Large intestine (tissue), 3 donors: ENCODE results near the gene ADGRV1. TPM values are rescaled to one million over a fixed set of nuclear protein-coding genes. Genes with fewer than 3 reads are reported as not detected.

Experiments used
- DNase-seq, 2 donors: peaks; one replicate each; pipeline versions ENCODE4 v3.0.0 to v3.0.0-alpha.2; 2013
- H3K27ac ChIP-seq: one replicate; pipeline ENCODE4 v1.5.1; 2013; ENCODE audit warnings: low read length
- H3K27me3 ChIP-seq: 2 replicates; pipeline ENCODE4 v1.6.1; 2013; ENCODE audit warnings: low read length; ENCODE audit not compliant: control insufficient read depth, insufficient read depth
- H3K36me3 ChIP-seq: 2 replicates; pipeline ENCODE4 v1.6.1; 2013; ENCODE audit warnings: low read length; ENCODE audit not compliant: control insufficient read depth, insufficient read depth
- H3K4me1 ChIP-seq: one replicate; pipeline ENCODE4 v1.6.1; 2013; ENCODE audit warnings: low read length; ENCODE audit not compliant: control insufficient read depth, insufficient read depth
- H3K4me3 ChIP-seq: one replicate; pipeline ENCODE4 v1.5.1; 2013; ENCODE audit warnings: low read length
- H3K9me3 ChIP-seq: one replicate; pipeline ENCODE4 v1.6.1; 2013; ENCODE audit warnings: mild to moderate bottlenecking, low read depth, low read length, moderate library complexity; ENCODE audit not compliant: control insufficient read depth
- WGBS: methylation state at CpG from one replicate; pipeline ENCODE4 v1.1.5; 2013; ENCODE audit warnings: low lambda C conversion rate; ENCODE audit not compliant: insufficient coverage; 5-methylcytosine and 5-hydroxymethylcytosine counted together
- polyA plus RNA-seq: library from polyadenylated mRNA; unstranded; fragments of 120-200 nt; gene quantifications from one replicate; pipeline ENCODE4 v1.2.1, GENCODE V29; 2013

ADGRV1 gene
- polyA plus RNA-seq, 1 donor = 3.0 TPM

- Histone ChIP-seq H3K4me1 (peaks cover 10% of the 10 kb centered on the region), H3K27ac (no peak overlapping the region), H3K4me3 (no peak overlapping the region), H3K27me3 (no peaks in the 10 kb centered on the region), H3K36me3 (no peaks in the 10 kb centered on the region), H3K9me3 (no peaks in the 10 kb centered on the region)
- no peak for DNase-seq
- WGBS = 80% methylated on average over 3 of the region's 9 CpGs
These were observed 27.7 kb upstream of the ADGRV1 start for GRCh38 chr5:90530736-90531487.

DNA sequence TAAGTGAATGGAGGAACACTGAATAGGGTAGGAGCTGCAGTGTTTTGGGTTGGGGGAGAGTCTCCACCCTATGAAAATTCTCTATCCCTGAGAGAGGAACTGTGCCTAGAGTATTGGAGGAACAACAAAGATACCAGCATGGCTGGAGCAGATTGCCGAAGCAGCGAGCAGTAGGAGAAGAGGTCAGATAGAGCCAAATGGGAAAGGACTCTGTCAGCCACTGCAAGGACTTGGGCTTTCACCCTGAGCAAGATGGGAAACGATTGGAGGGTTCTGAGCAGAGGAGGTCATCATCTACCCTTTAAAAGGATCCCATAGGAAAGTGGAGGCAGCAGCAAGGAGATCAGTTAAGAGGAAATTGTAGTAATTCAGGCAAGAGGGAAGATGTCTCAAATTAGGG, 24.8 kb upstream of the ADGRV1 start:
- Histone ChIP-seq H3K4me3 (no peak overlapping the region), H3K9me3 (no peaks in the 10 kb centered on the region), H3K4me1 (peaks cover 4% of the 10 kb centered on the region), H3K27ac (no peak overlapping the region), H3K27me3 (no peaks in the 10 kb centered on the region), H3K36me3 (no peaks in the 10 kb centered on the region)
- no peak for DNase-seq
- no CpG with 5 or more reads among the region's 3 CpGs for WGBS

- no peaks in the 10 kb centered on the region for H3K36me3 ChIP-seq
- H3K27ac ChIP-seq = no peak overlapping the region
- no peaks in the 10 kb centered on the region for H3K9me3 ChIP-seq
- WGBS = 65% methylated on average over 3 of the region's 3 CpGs
- H3K27me3 ChIP-seq = no peaks in the 10 kb centered on the region
- H3K4me3 ChIP-seq = no peak overlapping the region
- H3K4me1 ChIP-seq = peaks cover 4% of the 10 kb centered on the region
- DNase-seq = no peak
These were observed 23.7 kb upstream of the ADGRV1 start for GRCh38 chr5:90534922-90535321.

- 80% methylated on average over 1 of the region's 4 CpGs for WGBS
- Histone ChIP-seq H3K4me3 (no peak overlapping the region), H3K27ac (no peak overlapping the region), H3K27me3 (no peaks in the 10 kb centered on the region), H3K36me3 (no peaks in the 10 kb centered on the region), H3K4me1 (peaks cover 2% of the 10 kb centered on the region), H3K9me3 (no peaks in the 10 kb centered on the region)
- no peak for DNase-seq
These were observed 15.6 kb upstream of the ADGRV1 start for GRCh38 chr5:90542827-90543519.

DNA sequence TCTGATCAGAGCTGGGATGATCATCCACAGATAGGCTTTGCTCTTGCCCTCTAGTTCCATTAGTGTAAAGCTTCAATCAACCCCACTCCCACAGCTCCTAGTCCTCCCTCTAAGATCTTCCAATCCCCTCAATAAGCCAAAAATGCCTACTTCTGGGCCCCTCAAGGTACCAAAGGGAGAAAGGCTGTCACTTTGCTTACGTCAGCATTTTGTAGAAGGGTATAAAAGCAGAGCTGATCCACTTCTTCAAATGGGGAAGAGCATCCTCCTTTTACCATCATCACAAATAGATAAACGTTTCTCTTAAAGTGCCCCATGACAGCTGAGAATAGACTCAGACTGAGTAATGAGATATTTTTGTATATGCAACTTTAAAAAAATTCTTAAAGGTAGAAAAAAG, 13.1 kb upstream of the ADGRV1 start:
- Histone ChIP-seq H3K9me3 (no peaks in the 10 kb centered on the region), H3K4me3 (no peak overlapping the region), H3K4me1 (peaks cover 6% of the 10 kb centered on the region), H3K27ac (no peak overlapping the region), H3K36me3 (no peaks in the 10 kb centered on the region), H3K27me3 (no peaks in the 10 kb centered on the region)
- WGBS = no CpG with 5 or more reads among the region's 2 CpGs
- DNase-seq = no peak

DNA sequence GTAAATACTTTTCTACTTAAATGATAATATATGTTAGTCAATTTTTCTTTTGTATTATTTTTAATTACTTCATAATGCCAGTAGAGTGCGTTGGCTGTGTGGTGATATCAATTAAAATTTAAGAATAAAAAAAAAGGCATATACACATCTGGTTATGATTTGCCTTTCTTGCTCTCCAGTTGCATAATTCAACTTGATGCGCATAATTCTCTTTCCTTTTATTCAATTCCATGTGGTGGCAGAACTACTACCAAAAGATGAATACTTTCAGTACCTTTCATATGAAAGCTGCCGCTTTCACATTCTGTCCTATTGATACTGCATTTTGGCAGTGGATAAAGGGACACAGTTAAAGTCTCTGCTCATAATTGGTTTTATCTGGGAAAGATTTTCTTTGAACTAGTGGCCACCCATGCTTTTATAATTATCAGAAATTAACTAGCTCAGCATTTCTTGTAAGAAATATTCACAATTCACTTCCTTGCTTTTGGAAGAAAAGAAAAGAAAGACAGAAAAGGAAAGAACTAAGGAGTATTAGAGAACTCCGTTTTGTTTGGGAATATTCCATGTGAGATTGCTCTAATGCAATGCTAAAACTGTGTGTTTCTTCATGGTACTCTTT, 12.3 kb upstream of the ADGRV1 start:
- no peak for DNase-seq
- peaks cover 6% of the 10 kb centered on the region for H3K4me1 ChIP-seq
- no peak overlapping the region for H3K4me3 ChIP-seq
- WGBS = 93% methylated on average over 4 of the region's 4 CpGs
- no peaks in the 10 kb centered on the region for H3K9me3 ChIP-seq
- no peaks in the 10 kb centered on the region for H3K36me3 ChIP-seq
- no peak overlapping the region for H3K27ac ChIP-seq
- H3K27me3 ChIP-seq = no peaks in the 10 kb centered on the region

GRCh38 chr5:90547072-90547536, 11.5 kb upstream of the ADGRV1 start:
- Histone ChIP-seq H3K27ac (no peak overlapping the region), H3K36me3 (no peaks in the 10 kb centered on the region), H3K9me3 (no peaks in the 10 kb centered on the region), H3K27me3 (no peaks in the 10 kb centered on the region), H3K4me1 (peaks cover 6% of the 10 kb centered on the region), H3K4me3 (no peak overlapping the region)
- DNase-seq = no peak
- no CpG with 5 or more reads among the region's 1 CpG for WGBS

DNA sequence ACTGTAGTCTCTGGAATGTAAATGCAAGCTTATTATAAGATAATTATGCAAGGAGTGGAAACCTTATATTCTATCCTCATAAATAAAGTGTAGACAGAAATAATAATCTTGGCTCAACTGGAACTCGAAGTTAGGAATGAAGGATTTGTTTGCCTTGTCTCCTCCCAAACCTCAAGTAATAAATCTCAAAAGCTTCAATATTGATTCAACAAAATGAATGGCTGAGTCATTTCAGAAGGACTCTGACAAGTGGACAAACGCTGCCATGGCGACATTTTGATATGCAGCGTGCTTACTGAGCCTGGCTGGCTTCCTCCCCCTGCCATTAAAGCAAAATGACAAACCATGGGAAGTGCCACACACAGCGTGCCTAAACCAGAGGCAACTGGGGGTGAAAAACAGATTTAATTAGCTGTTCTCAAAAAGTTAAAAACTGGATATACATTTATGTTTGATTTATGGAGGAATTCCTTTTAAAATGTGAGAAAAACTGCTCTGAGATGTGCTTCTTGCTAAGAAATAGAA, 10.5 kb upstream of the ADGRV1 start:
- no peak overlapping the region for H3K4me3 ChIP-seq
- H3K4me1 ChIP-seq = peaks cover 6% of the 10 kb centered on the region
- no peak overlapping the region for H3K27ac ChIP-seq
- peak in 1 of 2 donors; percentile 67 for DNase-seq
- H3K27me3 ChIP-seq = no peaks in the 10 kb centered on the region
- H3K36me3 ChIP-seq = no peaks in the 10 kb centered on the region
- WGBS = 17% methylated on average over 1 of the region's 5 CpGs
- H3K9me3 ChIP-seq = no peaks in the 10 kb centered on the region

DNA sequence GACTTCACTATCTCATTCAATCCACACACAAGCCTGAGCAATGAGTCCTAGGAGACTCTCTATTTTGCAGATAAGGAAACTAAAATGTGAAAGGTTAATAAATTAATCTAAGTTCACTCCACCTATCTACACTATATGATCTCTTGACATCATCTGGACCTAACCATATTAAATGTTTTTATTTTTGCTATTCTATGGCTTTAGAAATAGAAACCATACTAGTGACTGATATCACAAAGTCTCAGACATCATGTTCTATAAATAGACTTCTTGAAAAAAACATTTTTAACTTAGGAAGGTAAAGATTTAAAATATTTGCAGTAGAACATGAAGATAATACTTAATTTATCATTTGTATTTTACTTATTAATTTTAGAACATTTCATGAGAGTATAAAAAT, 9.4 kb upstream of the ADGRV1 start:
- H3K4me3 ChIP-seq = no peak overlapping the region
- no peak for DNase-seq
- no peaks in the 10 kb centered on the region for H3K27me3 ChIP-seq

GRCh38 chr5:90549729-90550275, 8.8 kb upstream of the ADGRV1 start:
- Histone ChIP-seq H3K9me3 (no peaks in the 10 kb centered on the region), H3K4me3 (no peak overlapping the region), H3K27ac (no peak overlapping the region), H3K4me1 (peaks cover 6% of the 10 kb centered on the region), H3K27me3 (no peaks in the 10 kb centered on the region), H3K36me3 (no peaks in the 10 kb centered on the region)
- DNase-seq = no peak
- 100% methylated on average over 1 of the region's 2 CpGs for WGBS

More for the DNA sequence above, 9.4 kb upstream of the ADGRV1 start:
- Histone ChIP-seq H3K4me1 (peaks cover 6% of the 10 kb centered on the region), H3K36me3 (no peaks in the 10 kb centered on the region), H3K27ac (no peak overlapping the region), H3K9me3 (no peaks in the 10 kb centered on the region)
